NCI-H82 treated with DMSO at 0.1 percent for 48 hours (cell line): ENCODE measurements around the gene NOTCH3.

Experiments
- DNase-seq: peaks from one replicate; lab custom pipeline; 2025; ENCODE audit not compliant: unreplicated experiment; lab: John Stamatoyannopoulos, UW

The NOTCH3 gene

GRCh38 chr19:15169541-15170285 is 31.1 kb downstream of the NOTCH3 start:
- DNase-seq, result no peak

- DNase-seq, result no peak
These were observed 34.1 kb downstream of the NOTCH3 start for GRCh38 chr19:15166700-15167099.

- peak; percentile 42 for DNase-seq
These were observed 39.5 kb downstream of the NOTCH3 start for GRCh38 chr19:15161028-15161984.

DNA sequence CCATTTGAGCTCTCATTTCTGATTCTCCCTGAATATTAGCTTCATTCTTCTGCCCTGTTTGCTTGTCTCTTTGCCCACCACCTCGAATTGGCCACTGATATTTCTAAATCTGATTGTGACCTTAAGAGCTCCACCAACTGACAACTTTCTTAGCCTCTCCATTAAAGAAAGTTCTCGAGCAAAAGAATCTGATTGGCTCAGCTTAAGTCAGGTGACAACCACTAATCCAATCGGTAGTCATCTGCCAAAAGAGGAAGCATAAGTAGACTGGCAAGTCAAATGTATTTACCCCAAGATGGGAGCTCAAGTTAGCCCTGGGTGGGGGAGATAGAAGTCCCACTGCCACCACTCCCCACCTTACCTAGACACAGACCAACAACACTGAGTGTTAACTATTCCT is 41.5 kb downstream of the NOTCH3 start:
- no peak for DNase-seq

DNA sequence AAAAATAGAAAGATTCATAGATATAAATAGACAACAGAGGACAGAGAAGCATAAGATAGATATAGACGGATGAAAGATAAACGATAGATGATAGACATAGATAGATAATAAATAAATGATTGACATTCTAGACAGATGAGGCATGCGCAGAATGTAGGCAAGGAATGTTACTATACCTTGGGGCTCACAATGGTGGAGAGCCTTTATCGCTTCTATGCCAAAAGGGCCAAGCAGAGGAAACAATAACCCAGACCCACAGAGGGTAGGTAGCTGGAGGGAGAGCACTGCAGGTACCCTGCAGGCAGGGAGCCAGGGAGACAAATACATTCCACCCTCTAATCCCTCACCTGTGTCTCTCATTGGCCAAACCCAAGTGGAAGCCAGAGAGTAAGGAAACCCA is 44.4 kb downstream of the NOTCH3 start:
- no peak for DNase-seq

DNA sequence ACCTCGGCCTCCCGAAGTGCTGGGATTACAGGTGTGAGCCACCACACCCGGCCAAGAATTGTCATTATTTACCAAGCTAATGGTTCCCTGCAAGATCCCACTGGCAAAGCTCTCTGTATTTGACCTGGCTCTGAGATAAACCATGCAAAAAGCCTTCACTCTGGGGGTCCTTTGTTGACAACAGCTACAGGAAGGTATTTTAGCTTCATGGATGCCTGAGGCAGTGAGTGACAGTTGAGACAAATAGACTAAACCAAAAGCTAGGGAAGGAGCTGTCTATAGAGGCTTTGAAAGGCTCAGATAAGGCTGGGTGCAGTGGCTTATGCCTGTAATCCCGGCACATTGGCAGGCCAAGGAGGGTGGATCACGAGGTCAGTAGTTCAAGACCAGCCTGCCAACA is 45.5 kb downstream of the NOTCH3 start:
- DNase-seq, result no peak

- no peak for DNase-seq
These were observed 46.7 kb downstream of the NOTCH3 start for GRCh38 chr19:15154002-15154612.

GRCh38 chr19:15149737-15150136 is 51.1 kb downstream of the NOTCH3 start:
- no peak for DNase-seq

DNA sequence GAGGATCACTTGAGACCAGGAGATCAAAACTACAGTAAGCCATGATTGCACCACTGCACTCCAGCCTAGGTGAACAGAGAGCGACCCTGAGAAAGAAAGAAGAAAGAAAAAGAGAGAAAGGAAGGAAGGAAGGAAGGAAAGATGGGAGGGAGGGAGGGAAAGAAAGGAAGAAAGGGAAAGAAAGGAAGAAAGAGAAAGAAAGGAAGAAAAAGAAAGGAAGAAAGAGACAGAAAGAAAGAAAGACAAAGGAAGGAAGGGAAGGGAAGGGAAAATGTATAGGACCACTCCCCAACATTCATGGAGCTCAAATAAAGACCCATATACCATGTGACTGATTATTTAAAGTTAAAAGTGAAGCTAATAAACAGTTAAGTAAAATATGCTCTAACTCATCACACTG is 53.7 kb downstream of the NOTCH3 start:
- no peak for DNase-seq

DNA sequence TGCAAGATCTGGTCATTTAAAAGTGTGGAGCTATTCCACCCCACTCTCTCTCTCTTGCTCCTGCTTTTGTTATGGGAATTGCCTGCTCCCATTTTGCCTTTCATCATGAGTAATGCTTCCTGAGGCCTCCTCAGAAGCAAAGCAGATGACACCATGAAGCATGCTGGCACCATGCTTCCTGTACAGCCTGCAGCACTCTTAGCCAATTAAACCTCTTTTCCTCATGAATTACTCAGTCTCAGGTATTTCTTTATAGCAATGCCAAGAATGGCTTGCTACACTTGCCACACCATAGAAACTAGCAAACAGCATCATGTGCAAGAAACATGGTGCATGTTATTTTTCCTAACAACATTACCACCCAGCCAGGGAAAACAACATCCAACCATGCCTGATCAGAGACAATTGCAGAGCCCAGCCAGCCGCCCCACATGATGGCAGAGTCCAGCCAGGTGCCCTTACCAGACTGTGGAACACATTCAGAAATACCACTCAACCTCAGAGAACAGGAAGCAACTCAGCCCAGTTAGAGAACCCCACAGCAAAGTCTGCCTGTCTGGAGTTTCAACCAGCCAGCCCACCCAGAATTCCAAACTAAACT is 56.6 kb downstream of the NOTCH3 start:
- no peak for DNase-seq

DNA sequence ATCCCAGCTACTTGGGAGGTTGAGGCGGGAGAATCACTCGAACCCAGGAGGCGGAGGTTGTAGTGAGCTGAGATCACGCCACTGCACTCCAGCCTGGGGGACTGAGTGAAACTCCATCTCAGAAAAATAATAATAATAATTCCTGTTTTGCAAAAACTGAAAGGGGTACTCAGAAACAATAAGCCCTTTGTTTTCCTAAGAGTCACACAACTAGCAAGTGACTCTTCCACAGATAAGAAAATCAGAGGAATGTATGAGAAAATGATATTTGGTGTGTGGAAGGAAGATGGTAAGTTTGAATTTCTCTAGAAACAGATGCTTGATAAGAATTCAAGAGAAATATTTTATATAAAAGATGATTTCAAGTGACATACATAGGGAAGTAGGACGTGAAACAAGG is 58.5 kb downstream of the NOTCH3 start:
- DNase-seq, result no peak

GRCh38 chr19:15141143-15141542 is 59.7 kb downstream of the NOTCH3 start:
- no peak for DNase-seq

GRCh38 chr19:15138427-15138826 is 62.4 kb downstream of the NOTCH3 start:
- DNase-seq, result no peak

DNA sequence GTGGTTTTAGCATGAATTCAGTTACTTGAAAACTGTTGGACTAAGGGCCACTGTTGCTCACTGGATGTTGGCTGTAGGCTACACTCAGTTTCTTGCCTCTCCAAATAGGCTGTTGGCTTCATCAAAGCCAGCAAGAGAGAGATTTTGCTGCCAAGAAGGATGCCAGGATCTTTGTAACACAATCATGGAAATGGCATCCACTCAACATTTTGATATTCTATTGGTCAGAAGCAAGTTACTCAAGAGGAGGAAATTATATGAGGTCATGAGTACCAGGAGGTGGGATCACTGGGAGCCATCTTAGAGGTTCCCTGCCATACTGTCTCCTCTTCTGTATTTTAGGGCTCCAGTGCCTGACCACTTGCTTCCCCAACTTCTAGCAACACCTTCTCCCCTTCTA is 63.0 kb downstream of the NOTCH3 start:
- no peak for DNase-seq

GRCh38 chr19:15136234-15136954 is 64.4 kb downstream of the NOTCH3 start:
- DNase-seq, result no peak

DNA sequence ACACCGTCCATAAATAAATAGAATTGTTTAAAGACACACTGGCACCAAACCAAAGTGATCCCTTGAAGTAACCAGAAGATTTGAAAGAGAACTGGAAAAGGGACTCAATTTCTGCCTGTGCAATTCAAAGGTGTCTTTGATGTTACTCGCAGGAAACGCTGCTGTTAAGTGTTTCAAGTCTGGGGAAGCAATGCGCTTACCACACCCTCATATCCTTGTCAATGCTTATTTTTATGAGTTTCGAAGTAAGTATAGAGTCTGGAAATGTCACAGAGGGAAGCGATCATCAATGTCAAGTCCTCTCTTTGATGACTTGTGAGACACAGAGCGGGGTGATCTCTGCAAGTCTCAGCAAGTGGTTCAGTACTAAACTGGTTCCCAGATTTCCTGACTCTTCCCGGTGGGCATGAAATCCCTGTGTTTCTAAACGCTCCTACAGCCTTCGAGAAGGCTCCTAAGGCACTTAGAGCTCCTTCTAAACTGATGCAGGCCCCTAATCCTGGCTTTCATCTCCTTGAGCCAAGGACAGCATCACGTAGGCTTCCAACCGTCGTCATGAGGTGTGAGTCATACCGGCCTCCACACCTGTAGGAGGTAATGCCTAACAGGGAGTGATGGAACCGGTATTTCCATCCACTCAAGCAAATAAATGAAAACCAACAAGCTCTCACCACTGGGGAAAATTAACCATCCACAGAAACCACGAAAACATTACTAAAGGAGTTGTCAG is 70.8 kb downstream of the NOTCH3 start:
- no peak for DNase-seq

DNA sequence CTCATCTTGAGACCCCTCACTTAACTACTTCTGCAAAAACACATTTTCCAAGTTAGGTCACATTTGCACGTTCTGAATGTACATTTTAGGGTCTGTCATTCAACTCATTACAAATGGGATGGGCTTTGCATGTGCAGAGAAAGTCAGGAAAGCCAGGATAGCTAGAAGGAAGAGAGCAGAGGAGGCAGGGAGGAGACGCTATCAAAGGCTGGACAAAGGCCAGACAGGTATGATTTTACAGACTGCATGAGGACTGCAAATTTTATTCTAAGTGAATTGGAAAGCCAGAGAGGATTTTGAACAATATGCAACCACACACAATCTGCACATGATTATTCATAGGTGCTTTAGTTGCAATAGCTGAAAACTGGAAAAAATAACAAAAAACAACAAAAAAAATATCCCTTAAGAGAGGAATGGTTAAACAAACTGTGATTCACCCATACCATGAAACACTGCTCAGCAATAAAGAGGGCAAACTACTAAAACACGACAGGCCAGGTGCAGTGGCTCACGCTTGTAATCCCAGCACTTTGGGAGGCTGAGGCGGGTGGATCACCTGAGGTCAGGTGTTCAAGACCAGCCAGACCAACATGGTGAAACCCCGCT is 72.5 kb downstream of the NOTCH3 start:
- no peak for DNase-seq

GRCh38 chr19:15126131-15126910 is 74.5 kb downstream of the NOTCH3 start:
- no peak for DNase-seq
